Fibroblast of villous mesenchyme (primary cell): Measurements from ENCODE around the gene TROAP. TPM values are rescaled to one million over a fixed set of nuclear protein-coding genes. Genes with fewer than 3 reads are reported as not detected.
"Not testable (repeated sequence)": the region's sequence is repeated elsewhere in the genome, so short reads cannot be mapped to it uniquely, and the experiment has no call there.

Experiments used
- DNase-seq: peaks from one replicate; pipeline ENCODE4 v3.0.0-alpha.2; 2010; ENCODE audit warnings: low read depth
- H3K4me3 ChIP-seq: 2 replicates; pipeline ENCODE4 v1.5.1; 2011; ENCODE audit warnings: low read depth, mild to moderate bottlenecking, low read length
- CTCF ChIP-seq: IDR thresholded peaks from 2 replicates; pipeline ENCODE4 v1.5.1; 2012; ENCODE audit warnings: low read depth, mild to moderate bottlenecking, low read length; ENCODE audit not compliant: insufficient read depth
- total RNA-seq: library from RNA; depleted of rRNA; stranded (reverse); fragments of >200 nt; gene quantifications from 2 replicates; pipeline ENCODE4 v1.2.3, GENCODE V29; 2012

TROAP gene
- 11.3 and 14.7 TPM in 2 replicates for total RNA-seq

GRCh38 chr12:49322708-49323523, at the start of gene TROAP:
Gene TROAP (plus strand): TSS chr12:49323255. CDS start chr12:49323609, 354 bp downstream.
- DNase-seq = peak; percentile 98
- TF ChIP-seq CTCF = no peak
- H3K4me3 ChIP-seq = peak within 1 kb of the TSS; percentile 84

GRCh38 chr12:49273726-49274395, 49.2 kb upstream of the TROAP start:
- H3K4me3 ChIP-seq = no peak overlapping the region
- DNase-seq = no peak
- TF ChIP-seq CTCF = no peak

GRCh38 chr12:49274396-49275069, 48.5 kb upstream of the TROAP start:
- TF ChIP-seq CTCF = no peak
- DNase-seq = no peak
- no peak overlapping the region for H3K4me3 ChIP-seq

GRCh38 chr12:49276304-49277290, 46.5 kb upstream of the TROAP start:
- DNase-seq = no peak
- TF ChIP-seq CTCF = no peak
- no peak overlapping the region for H3K4me3 ChIP-seq

GRCh38 chr12:49277466-49277865, 45.6 kb upstream of the TROAP start:
- no peak for TF ChIP-seq CTCF

GRCh38 chr12:49279706-49280159, 43.3 kb upstream of the TROAP start:
- TF ChIP-seq CTCF = no peak
- DNase-seq = no peak
- H3K4me3 ChIP-seq = no peak overlapping the region

More at GRCh38 chr12:49277466-49277865, 45.6 kb upstream of the TROAP start:
- no peak overlapping the region for H3K4me3 ChIP-seq
- DNase-seq = no peak

- H3K4me3 ChIP-seq, DNase-seq: not testable (repeated sequence)
These were observed 42.5 kb upstream of the TROAP start for GRCh38 chr12:49280545-49280944.
